Measurements from ENCODE around the gene SUPT6H.
A peak's percentile ranks its signal among the peaks of the same experiment; 100 is the strongest.

SUPT6H gene

GRCh38 chr17:28745786-28746411, 83.9 kb downstream of the SUPT6H start:
- Histone ChIP-seq H3K4me1 (peaks cover 18% of the 10 kb centered on the region), H3K9me3 (no peaks in the 10 kb centered on the region), H3K36me3 (replicated peaks) (peaks cover 60% of the 10 kb centered on the region), H3K27me3 (ENCODE audit: low read depth) (no peaks in the 10 kb centered on the region), H3K4me3 (peak overlapping the region; percentile 88)
- in situ Hi-C loops (cut with MboI; ENCODE audit: low sequenced_read_pairs): no loop called here
- no peak for DNase-seq (ENCODE audit: low spot score in 2 of 2)

- DNase-seq (ENCODE audit: low spot score in 2 of 2): no peak
- Histone ChIP-seq H3K4me1 (peaks cover 18% of the 10 kb centered on the region), H3K27me3 (ENCODE audit: low read depth) (no peaks in the 10 kb centered on the region), H3K36me3 (replicated peaks) (peaks cover 67% of the 10 kb centered on the region), H3K4me3 (no peak overlapping the region), H3K9me3 (no peaks in the 10 kb centered on the region)
- in situ Hi-C loops (cut with MboI; ENCODE audit: low sequenced_read_pairs): no loop called here
Measured at GRCh38 chr17:28746611-28747050, 84.6 kb downstream of the SUPT6H start.

- no peaks in the 10 kb centered on the region for H3K27me3 ChIP-seq (ENCODE audit: low read depth)
- peaks cover 69% of the 10 kb centered on the region for H3K36me3 ChIP-seq (replicated peaks)
- no peaks in the 10 kb centered on the region for H3K9me3 ChIP-seq
- H3K4me1 ChIP-seq: peaks cover 18% of the 10 kb centered on the region
- no peak overlapping the region for H3K4me3 ChIP-seq
- in situ Hi-C loops (cut with MboI; ENCODE audit: low sequenced_read_pairs): no loop called here
- DNase-seq (ENCODE audit: low spot score in 2 of 2): no peak
Measured at GRCh38 chr17:28747051-28747691, 85.2 kb downstream of the SUPT6H start.

DNA sequence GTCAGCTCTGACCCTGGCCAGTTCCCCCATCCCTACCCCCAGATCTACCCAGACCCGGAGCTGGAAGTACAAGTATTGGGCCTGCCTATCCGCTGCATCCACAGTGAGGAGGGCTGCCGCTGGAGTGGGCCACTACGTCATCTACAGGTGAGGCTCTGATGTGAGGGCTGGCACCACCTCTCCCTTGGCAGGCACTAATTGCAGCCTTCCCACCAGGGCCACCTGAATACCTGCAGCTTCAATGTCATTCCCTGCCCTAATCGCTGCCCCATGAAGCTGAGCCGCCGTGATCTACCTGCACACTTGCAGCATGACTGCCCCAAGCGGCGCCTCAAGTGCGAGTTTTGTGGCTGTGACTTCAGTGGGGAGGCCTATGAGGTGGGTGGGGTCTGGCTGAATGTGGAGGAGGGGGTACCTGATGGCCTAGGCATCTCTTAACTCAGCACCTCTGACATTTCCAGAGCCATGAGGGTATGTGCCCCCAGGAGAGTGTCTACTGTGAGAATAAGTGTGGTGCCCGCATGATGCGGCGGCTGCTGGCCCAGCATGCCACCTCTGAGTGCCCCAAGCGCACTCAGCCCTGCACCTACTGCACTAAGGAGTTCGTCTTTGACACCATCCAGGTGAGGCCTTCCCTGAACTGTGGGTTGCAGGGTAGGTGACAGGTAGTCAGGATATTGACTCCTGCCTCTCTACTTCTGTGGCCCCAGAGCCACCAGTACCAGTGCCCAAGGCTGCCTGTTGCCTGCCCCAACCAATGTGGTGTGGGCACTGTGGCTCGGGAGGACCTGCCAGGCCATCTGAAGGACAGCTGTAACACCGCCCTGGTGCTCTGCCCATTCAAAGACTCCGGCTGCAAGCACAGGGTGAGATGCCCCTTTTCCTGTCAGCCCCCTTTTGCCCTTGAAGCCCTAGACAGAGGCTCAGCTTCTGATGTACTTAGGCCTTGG, 86.1 kb downstream of the SUPT6H start:
- in situ Hi-C loops (cut with MboI; ENCODE audit: low sequenced_read_pairs): no loop called here
- H3K4me1 ChIP-seq: peaks cover 15% of the 10 kb centered on the region
- H3K27me3 ChIP-seq (ENCODE audit: low read depth): no peaks in the 10 kb centered on the region
- H3K36me3 ChIP-seq (replicated peaks): peaks cover 73% of the 10 kb centered on the region
- H3K9me3 ChIP-seq: no peaks in the 10 kb centered on the region
- H3K4me3 ChIP-seq: no peak overlapping the region
- no peak for DNase-seq (ENCODE audit: low spot score in 2 of 2)

- in situ Hi-C loops (cut with MboI; ENCODE audit: low sequenced_read_pairs): no loop called here
- Histone ChIP-seq H3K4me3 (no peak overlapping the region), H3K36me3 (replicated peaks) (peaks cover 73% of the 10 kb centered on the region), H3K9me3 (no peaks in the 10 kb centered on the region), H3K27me3 (ENCODE audit: low read depth) (no peaks in the 10 kb centered on the region), H3K4me1 (peaks cover 9% of the 10 kb centered on the region; the same call in 1 of the 2 replicates)
- no peak for DNase-seq (ENCODE audit: low spot score in 2 of 2)
Measured at GRCh38 chr17:28748852-28749515, 87.0 kb downstream of the SUPT6H start.

DNA sequence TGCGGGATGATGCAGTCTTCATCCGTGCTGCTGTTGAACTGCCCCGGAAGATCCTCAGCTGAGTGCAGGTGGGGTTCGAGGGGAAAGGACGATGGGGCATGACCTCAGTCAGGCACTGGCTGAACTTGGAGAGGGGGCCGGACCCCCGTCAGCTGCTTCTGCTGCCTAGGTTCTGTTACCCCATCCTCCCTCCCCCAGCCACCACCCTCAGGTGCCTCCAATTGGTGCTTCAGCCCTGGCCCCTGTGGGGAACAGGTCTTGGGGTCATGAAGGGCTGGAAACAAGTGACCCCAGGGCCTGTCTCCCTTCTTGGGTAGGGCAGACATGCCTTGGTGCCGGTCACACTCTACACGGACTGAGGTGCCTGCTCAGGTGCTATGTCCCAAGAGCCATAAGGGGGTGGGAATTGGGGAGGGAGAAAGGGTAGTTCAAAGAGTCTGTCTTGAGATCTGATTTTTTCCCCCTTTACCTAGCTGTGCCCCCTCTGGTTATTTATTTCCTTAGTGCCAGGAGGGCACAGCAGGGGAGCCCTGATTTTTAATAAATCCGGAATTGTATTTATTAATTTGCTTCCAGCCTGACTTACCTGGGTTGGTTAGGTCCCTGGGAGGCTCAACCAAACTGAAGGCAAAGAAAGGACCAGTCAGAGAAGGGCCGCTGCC, 87.6 kb downstream of the SUPT6H start:
- Histone ChIP-seq H3K36me3 (replicated peaks) (peaks cover 70% of the 10 kb centered on the region), H3K4me1 (peaks cover 9% of the 10 kb centered on the region; the same call in 1 of the 2 replicates), H3K9me3 (no peaks in the 10 kb centered on the region), H3K4me3 (no peak overlapping the region), H3K27me3 (ENCODE audit: low read depth) (no peaks in the 10 kb centered on the region)
- DNase-seq (ENCODE audit: low spot score in 2 of 2): no peak
- in situ Hi-C loops (cut with MboI; ENCODE audit: low sequenced_read_pairs): loop anchor here (10.0 kb wide), 1 partner anchor 135 kb away; no protein-coding TSS in a partner anchor

DNA sequence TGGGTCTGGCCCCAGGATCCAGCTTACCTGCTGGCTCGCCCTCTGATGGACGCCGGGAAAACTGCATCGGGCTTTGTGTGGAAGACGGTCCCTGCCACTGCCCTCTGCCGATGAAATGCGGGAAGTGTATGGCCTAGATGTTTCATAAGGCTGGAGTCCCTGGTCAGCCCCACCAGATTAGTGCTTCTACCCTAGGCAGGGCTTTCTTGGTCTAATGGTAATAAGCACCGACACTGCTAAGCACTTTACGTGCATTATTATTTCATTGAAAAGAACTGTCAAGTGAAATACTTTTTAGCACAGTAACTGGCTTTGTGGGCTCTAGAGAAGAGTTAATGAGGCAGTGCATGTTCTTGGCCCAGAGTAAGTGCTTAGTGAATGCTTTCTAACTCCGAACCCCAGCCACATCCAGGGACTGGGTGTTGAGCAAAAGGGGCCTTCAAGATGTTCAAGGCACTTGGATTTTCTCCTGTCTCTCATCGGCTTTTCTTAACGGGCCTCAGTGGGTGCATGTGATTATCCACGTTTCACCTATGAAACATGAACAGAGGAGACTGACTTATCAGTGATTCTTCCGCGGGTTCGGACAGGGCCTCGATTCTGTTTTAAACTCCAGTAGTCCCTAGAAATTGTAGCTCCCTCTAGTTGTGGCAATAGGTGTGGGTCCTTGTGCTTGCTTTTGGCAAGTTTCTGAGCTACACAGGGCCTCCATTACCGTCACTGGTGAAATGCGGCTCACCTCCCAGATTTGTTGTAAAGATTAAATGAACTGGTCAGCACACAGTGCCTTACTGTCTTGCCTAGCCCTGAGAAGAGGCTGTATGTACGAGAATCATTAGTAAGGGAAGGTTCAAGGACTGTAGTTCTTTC, 88.4 kb downstream of the SUPT6H start:
- Histone ChIP-seq H3K9me3 (no peaks in the 10 kb centered on the region), H3K27me3 (ENCODE audit: low read depth) (no peaks in the 10 kb centered on the region), H3K4me3 (no peak overlapping the region), H3K4me1 (peaks cover 7% of the 10 kb centered on the region; the same call in 1 of the 2 replicates), H3K36me3 (replicated peaks) (peaks cover 65% of the 10 kb centered on the region)
- peak; percentile 88 to 96 for DNase-seq (ENCODE audit: low spot score in 2 of 2)
- in situ Hi-C loops (cut with MboI; ENCODE audit: low sequenced_read_pairs): loop anchor here (10.0 kb wide), 1 partner anchor 134 kb away; no protein-coding TSS in a partner anchor

- in situ Hi-C loops (cut with MboI; ENCODE audit: low sequenced_read_pairs): loop anchor here (10.0 kb wide), 1 partner anchor 133 kb away; no protein-coding TSS in a partner anchor
- no peaks in the 10 kb centered on the region for H3K9me3 ChIP-seq
- H3K4me1 ChIP-seq: no peaks in the 10 kb centered on the region
- no peak overlapping the region for H3K4me3 ChIP-seq
- H3K27me3 ChIP-seq (ENCODE audit: low read depth): no peaks in the 10 kb centered on the region
- peaks cover 54% of the 10 kb centered on the region for H3K36me3 ChIP-seq (replicated peaks)
- no peak for DNase-seq (ENCODE audit: low spot score in 2 of 2)
Measured at GRCh38 chr17:28751600-28752366, 89.8 kb downstream of the SUPT6H start.

Measured in HAP-1 (cell line).